ENCODE data around the gene HTRA3. TPM values are rescaled to one million over a fixed set of nuclear protein-coding genes. Genes with fewer than 3 reads are reported as not detected.

HTRA3 gene
- total RNA-seq, 1 donor from 2014 or later, result 35.2 TPM

- Histone ChIP-seq H3K4me2 (ENCODE audit: low read length) (no peak overlapping the region), H3K4me3 (ENCODE audit: insufficient read depth, low read depth, low read length) (no peak overlapping the region), H3K79me2 (ENCODE audit: insufficient read depth, low read length) (no peaks in the 10 kb centered on the region), H3K9me3 (ENCODE audit: insufficient read depth, low read depth, low read length) (no peaks in the 10 kb centered on the region), H3K9ac (ENCODE audit: low read length) (no peak overlapping the region), H3K27me3 (ENCODE audit: insufficient read depth, low read length) (peaks cover 13% of the 10 kb centered on the region), H3K27ac (ENCODE audit: low read depth, low read length) (no peak overlapping the region), H3K4me1 (ENCODE audit: insufficient read depth, low read length) (no peaks in the 10 kb centered on the region), H3K36me3 (ENCODE audit: insufficient read depth, low read length) (no peaks in the 10 kb centered on the region), H2AFZ (ENCODE audit: low read depth, low read length) (no peak overlapping the region), H4K20me1 (ENCODE audit: insufficient read depth, low read length) (no peaks in the 10 kb centered on the region)
- Mint-ChIP-seq H3K4me1 (ENCODE audit: low read depth, unreplicated experiment) (no peaks in the 10 kb centered on the region), H3K27ac (ENCODE audit: unreplicated experiment) (no peak overlapping the region), H3K27me3 (ENCODE audit: low read depth, unreplicated experiment) (peaks cover 22% of the 10 kb centered on the region), H3K9me3 (ENCODE audit: unreplicated experiment) (peaks cover 4% of the 10 kb centered on the region), H3K36me3 (ENCODE audit: low read depth, unreplicated experiment) (peaks cover 4% of the 10 kb centered on the region), H3K4me3 (ENCODE audit: unreplicated experiment) (no peak overlapping the region)
- DNase-seq (ENCODE audit: low read depth) (no peak), FAIRE-seq (no peak)
- TF ChIP-seq CTCF (IDR thresholded peaks at IDR 0.05; ENCODE audit: insufficient read depth, low read depth, low read length) (no peak), EZH2 (IDR thresholded peaks at IDR 0.05; ENCODE audit: insufficient read depth, low read length) (no peak)
These were observed 76.6 kb downstream of the HTRA3 start for GRCh38 chr4:8345946-8346814.

GRCh38 chr4:8346838-8347605 lies 77.5 kb downstream of the HTRA3 start:
- Histone ChIP-seq H3K9me3 (ENCODE audit: insufficient read depth, low read depth, low read length) (no peaks in the 10 kb centered on the region), H3K9ac (ENCODE audit: low read length) (no peak overlapping the region), H3K79me2 (ENCODE audit: insufficient read depth, low read length) (no peaks in the 10 kb centered on the region), H3K4me2 (ENCODE audit: low read length) (no peak overlapping the region), H3K27me3 (ENCODE audit: insufficient read depth, low read length) (peaks cover 13% of the 10 kb centered on the region), H3K4me3 (ENCODE audit: insufficient read depth, low read depth, low read length) (no peak overlapping the region), H3K36me3 (ENCODE audit: insufficient read depth, low read length) (no peaks in the 10 kb centered on the region), H4K20me1 (ENCODE audit: insufficient read depth, low read length) (no peaks in the 10 kb centered on the region), H3K4me1 (ENCODE audit: insufficient read depth, low read length) (peaks cover 2% of the 10 kb centered on the region), H2AFZ (ENCODE audit: low read depth, low read length) (no peak overlapping the region), H3K27ac (ENCODE audit: low read depth, low read length) (no peak overlapping the region)
- Mint-ChIP-seq H3K27me3 (ENCODE audit: low read depth, unreplicated experiment) (peaks cover 22% of the 10 kb centered on the region), H3K4me3 (ENCODE audit: unreplicated experiment) (no peak overlapping the region), H3K36me3 (ENCODE audit: low read depth, unreplicated experiment) (peaks cover 4% of the 10 kb centered on the region), H3K27ac (ENCODE audit: unreplicated experiment) (no peak overlapping the region), H3K9me3 (ENCODE audit: unreplicated experiment) (peaks cover 4% of the 10 kb centered on the region), H3K4me1 (ENCODE audit: low read depth, unreplicated experiment) (peaks cover 7% of the 10 kb centered on the region)
- DNase-seq (ENCODE audit: low read depth), result no peak
- FAIRE-seq, result no peak
- no peak for TF ChIP-seq CTCF (IDR thresholded peaks at IDR 0.05; ENCODE audit: insufficient read depth, low read depth, low read length)
- TF ChIP-seq EZH2 (IDR thresholded peaks at IDR 0.05; ENCODE audit: insufficient read depth, low read length), result no peak

Measured in astrocyte (in vitro differentiated cells and primary cell).